Astrocyte of the spinal cord (primary cell): ENCODE results near the gene TTLL12.

Experiments
- DNase-seq: peaks from one replicate; pipeline ENCODE4 v3.0.0; 2011; ENCODE audit warnings: low read depth, low spot score
- H3K4me3 ChIP-seq: 2 replicates; pipeline ENCODE4 v1.5.1; 2011; ENCODE audit warnings: low read depth, mild to moderate bottlenecking, low read length, moderate library complexity
- in situ Hi-C: cut with HindIII; loops from 2 replicates; pipeline ENCODE4 v1.10.0; 2017; ENCODE audit warnings: low sequenced_read_pairs
- TF ChIP-seq, protein P1 (sequence below): IDR thresholded peaks from 2 replicates; pipeline ENCODE4 v1.5.1; 2012; ENCODE audit warnings: low read depth, mild to moderate bottlenecking, low read length, inconsistent platforms

Gene TTLL12

DNA sequence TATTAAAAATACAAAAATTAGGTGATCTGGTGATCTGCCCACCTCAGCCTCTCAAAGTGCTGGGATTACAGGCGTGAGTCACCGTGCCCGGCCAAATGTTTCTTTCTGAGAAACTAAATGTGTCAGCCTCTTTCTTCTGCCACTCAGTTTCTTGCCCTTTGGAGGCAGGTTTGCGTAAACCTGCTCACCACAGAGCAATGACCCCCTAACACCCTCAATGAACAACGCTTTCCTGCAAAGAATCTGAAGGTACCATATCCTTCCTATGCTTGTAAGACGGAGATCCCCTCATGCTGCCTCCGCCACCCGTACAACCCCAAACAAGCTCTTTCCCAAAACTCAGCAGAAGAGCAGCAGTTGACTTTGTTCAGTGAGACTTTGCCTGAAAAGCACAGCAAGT lies 38.7 kb upstream of the TTLL12 start:
- no peak overlapping the region for H3K4me3 ChIP-seq
- TF ChIP-seq, protein P1, sequence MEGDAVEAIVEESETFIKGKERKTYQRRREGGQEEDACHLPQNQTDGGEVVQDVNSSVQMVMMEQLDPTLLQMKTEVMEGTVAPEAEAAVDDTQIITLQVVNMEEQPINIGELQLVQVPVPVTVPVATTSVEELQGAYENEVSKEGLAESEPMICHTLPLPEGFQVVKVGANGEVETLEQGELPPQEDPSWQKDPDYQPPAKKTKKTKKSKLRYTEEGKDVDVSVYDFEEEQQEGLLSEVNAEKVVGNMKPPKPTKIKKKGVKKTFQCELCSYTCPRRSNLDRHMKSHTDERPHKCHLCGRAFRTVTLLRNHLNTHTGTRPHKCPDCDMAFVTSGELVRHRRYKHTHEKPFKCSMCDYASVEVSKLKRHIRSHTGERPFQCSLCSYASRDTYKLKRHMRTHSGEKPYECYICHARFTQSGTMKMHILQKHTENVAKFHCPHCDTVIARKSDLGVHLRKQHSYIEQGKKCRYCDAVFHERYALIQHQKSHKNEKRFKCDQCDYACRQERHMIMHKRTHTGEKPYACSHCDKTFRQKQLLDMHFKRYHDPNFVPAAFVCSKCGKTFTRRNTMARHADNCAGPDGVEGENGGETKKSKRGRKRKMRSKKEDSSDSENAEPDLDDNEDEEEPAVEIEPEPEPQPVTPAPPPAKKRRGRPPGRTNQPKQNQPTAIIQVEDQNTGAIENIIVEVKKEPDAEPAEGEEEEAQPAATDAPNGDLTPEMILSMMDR, result no peak
- in situ Hi-C loops, result no loop called here
- no peak for DNase-seq

- in situ Hi-C loops, result no loop called here
- DNase-seq, result no peak
- TF ChIP-seq, protein P1, result no peak
- no peak overlapping the region for H3K4me3 ChIP-seq
Measured at GRCh38 chr22:43222987-43223386, 36.1 kb upstream of the TTLL12 start.

GRCh38 chr22:43222262-43222661 lies 35.3 kb upstream of the TTLL12 start:
- no peak overlapping the region for H3K4me3 ChIP-seq
- in situ Hi-C loops, result no loop called here
- DNase-seq, result no peak
- TF ChIP-seq, protein P1, result no peak

- TF ChIP-seq, protein P1, result no peak
- in situ Hi-C loops, result no loop called here
- no peak for DNase-seq
- no peak overlapping the region for H3K4me3 ChIP-seq
Measured at GRCh38 chr22:43220625-43221380, 33.9 kb upstream of the TTLL12 start.

DNA sequence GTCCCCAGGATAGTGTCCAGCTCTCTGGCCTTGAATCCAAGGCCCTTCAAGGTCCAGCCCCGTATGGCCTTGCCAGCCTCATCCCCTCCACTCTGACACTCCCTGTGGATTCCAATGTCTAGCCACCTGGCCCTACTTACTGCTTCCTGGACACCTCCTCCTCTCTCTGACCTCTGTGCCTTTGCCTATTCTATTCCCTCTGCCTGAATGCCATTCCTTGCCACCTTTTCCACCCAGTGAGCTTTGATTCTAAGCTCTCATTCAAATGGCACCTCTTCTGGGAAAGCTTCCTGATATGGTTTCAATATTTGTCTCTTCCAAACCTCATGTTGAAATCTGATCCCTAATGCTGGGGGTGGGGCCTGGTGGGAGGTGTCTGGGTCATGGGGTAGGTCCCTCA lies 31.9 kb upstream of the TTLL12 start:
- DNase-seq, result no peak
- H3K4me3 ChIP-seq, result no peak overlapping the region
- in situ Hi-C loops, result no loop called here
- TF ChIP-seq, protein P1, result no peak

- in situ Hi-C loops, result no loop called here
- no peak overlapping the region for H3K4me3 ChIP-seq
Measured at GRCh38 chr22:43217285-43218030, 30.5 kb upstream of the TTLL12 start.

More at GRCh38 chr22:43217285-43218030, 30.5 kb upstream of the TTLL12 start:
- TF ChIP-seq, protein P1, result no peak
- DNase-seq, result no peak
